Trophoblast cell (in vitro differentiated cells and primary cell): ENCODE data around the gene MEF2C.

Experiments used
- DNase-seq, 2 donors: peaks; one replicate each; pipeline ENCODE4 v3.0.0-alpha.2; 2016
- H2AFZ ChIP-seq: 2 replicates; pipeline ENCODE4 v1.6.1; 2013; ENCODE audit warnings: low read length, moderate library complexity, mild to moderate bottlenecking; ENCODE audit not compliant: insufficient read depth, poor library complexity
- H2AK5ac ChIP-seq: 2 replicates; pipeline ENCODE4 v1.6.1; 2013; ENCODE audit warnings: mild to moderate bottlenecking, low read length
- H2BK120ac ChIP-seq: 2 replicates; pipeline ENCODE4 v1.6.1; 2013; ENCODE audit warnings: low read length, mild to moderate bottlenecking, moderate library complexity; ENCODE audit not compliant: insufficient read depth, poor library complexity
- H2BK12ac ChIP-seq: 2 replicates; pipeline ENCODE4 v1.6.1; 2013; ENCODE audit warnings: mild to moderate bottlenecking, low read length, moderate library complexity
- H2BK5ac ChIP-seq: 2 replicates; pipeline ENCODE4 v1.6.1; 2013; ENCODE audit warnings: low read length, low read depth, moderate library complexity, mild to moderate bottlenecking; ENCODE audit not compliant: poor library complexity
- H3K14ac ChIP-seq: 2 replicates; pipeline ENCODE4 v1.6.1; 2013; ENCODE audit warnings: mild to moderate bottlenecking, low read length
- H3K18ac ChIP-seq: 2 replicates; pipeline ENCODE4 v1.6.1; 2013; ENCODE audit warnings: mild to moderate bottlenecking, low read length
- H3K23ac ChIP-seq: 2 replicates; pipeline ENCODE4 v1.6.1; 2013; ENCODE audit warnings: low read length
- H3K27ac ChIP-seq: 2 replicates; pipeline ENCODE4 v1.5.1; 2013; ENCODE audit warnings: low read depth, mild to moderate bottlenecking, inconsistent platforms, low read length, moderate library complexity
- H3K27me3 ChIP-seq: 2 replicates; pipeline ENCODE4 v1.6.1; 2013; ENCODE audit warnings: inconsistent platforms, mild to moderate bottlenecking, low read length, moderate library complexity; ENCODE audit not compliant: insufficient read depth
- H3K36me3 ChIP-seq, 2 experiments: 1 replicate in 1 of 2; 2 replicates in 1 of 2; pipeline ENCODE4 v1.6.1; 2013; ENCODE audit warnings: low read length in 2 of 2, mild to moderate bottlenecking in 2 of 2, moderate library complexity in 1 of 2; ENCODE audit not compliant: insufficient read depth in 2 of 2, control insufficient read depth in 1 of 2
- H3K4ac ChIP-seq: 2 replicates; pipeline ENCODE4 v1.6.1; 2013; ENCODE audit warnings: low read depth, mild to moderate bottlenecking, low read length, moderate library complexity
- H3K4me1 ChIP-seq, 2 experiments: 1 replicate in 1 of 2; 2 replicates in 1 of 2; pipeline ENCODE4 v1.6.1; 2013; ENCODE audit warnings: low read length in 2 of 2, mild to moderate bottlenecking in 2 of 2, moderate library complexity in 1 of 2; ENCODE audit not compliant: insufficient read depth in 2 of 2, control insufficient read depth in 1 of 2
- H3K4me2 ChIP-seq: 2 replicates; pipeline ENCODE4 v1.6.1; 2013; ENCODE audit warnings: inconsistent platforms, mild to moderate bottlenecking, low read length, moderate library complexity
- H3K4me3 ChIP-seq: 2 replicates; pipeline ENCODE4 v1.5.1; 2013; ENCODE audit warnings: mild to moderate bottlenecking, low read depth, low read length, inconsistent platforms
- H3K79me1 ChIP-seq: one replicate; pipeline ENCODE4 v1.6.1; 2013; ENCODE audit warnings: low read length
- H3K79me2 ChIP-seq: 2 replicates; pipeline ENCODE4 v1.6.1; 2013; ENCODE audit warnings: low read length, mild to moderate bottlenecking; ENCODE audit not compliant: control insufficient read depth, insufficient read depth, poor library complexity
- H3K9ac ChIP-seq: 2 replicates; pipeline ENCODE4 v1.6.1; 2013; ENCODE audit warnings: mild to moderate bottlenecking, low read length
- H3K9me3 ChIP-seq: 2 replicates; pipeline ENCODE4 v1.6.1; 2013; ENCODE audit warnings: low read depth, mild to moderate bottlenecking, control low read depth, inconsistent platforms, low read length; ENCODE audit not compliant: insufficient read depth
- H4K12ac ChIP-seq: 2 replicates; pipeline ENCODE4 v1.6.1; 2013; ENCODE audit warnings: low read depth, mild to moderate bottlenecking, low read length, moderate library complexity
- H4K8ac ChIP-seq: 2 replicates; pipeline ENCODE4 v1.6.1; 2013; ENCODE audit warnings: low read depth, mild to moderate bottlenecking, low read length, moderate library complexity
- H4K91ac ChIP-seq: one replicate; pipeline ENCODE4 v1.6.1; 2013; ENCODE audit warnings: low read depth, mild to moderate bottlenecking, low read length, moderate library complexity
- WGBS: extraction: QIAGEN DNeasy Blood & Tissue Kit; methylation state at CpG from one replicate; pipeline ENCODE4 v1.1.7; 2013; ENCODE audit warnings: missing lambda C conversion rate; ENCODE audit not compliant: insufficient read length, insufficient coverage; ENCODE audit errors: extremely low coverage; 5-methylcytosine and 5-hydroxymethylcytosine counted together

MEF2C gene

GRCh38 chr5:88819301-88819999, 63.5 kb downstream of the MEF2C start:
- no peak overlapping the region for H3K23ac ChIP-seq
- no peak overlapping the region for H3K18ac ChIP-seq
- H4K91ac ChIP-seq: no peak overlapping the region
- no CpG with 5 or more reads among the region's 5 CpGs for WGBS
- H3K4me3 ChIP-seq: no peak overlapping the region
- no peak overlapping the region for H2AK5ac ChIP-seq
- no peak overlapping the region for H3K4ac ChIP-seq
- no peak overlapping the region for H2BK12ac ChIP-seq
- H3K9ac ChIP-seq: no peak overlapping the region
- H3K79me2 ChIP-seq: no peaks in the 10 kb centered on the region
- no peaks in the 10 kb centered on the region for H3K79me1 ChIP-seq
- H2BK5ac ChIP-seq: no peak overlapping the region
- no peak overlapping the region for H4K8ac ChIP-seq
- H3K4me1 ChIP-seq: no peaks in the 10 kb centered on the region
- H3K27me3 ChIP-seq: no peaks in the 10 kb centered on the region
- DNase-seq: peak in 1 of 2 donors; percentile 5
- no peaks in the 10 kb centered on the region for H3K36me3 ChIP-seq
- H4K12ac ChIP-seq: no peak overlapping the region
- H3K4me2 ChIP-seq: no peak overlapping the region
- H2BK120ac ChIP-seq: no peak overlapping the region
- no peaks in the 10 kb centered on the region for H3K9me3 ChIP-seq
- no peak overlapping the region for H3K14ac ChIP-seq
- no peak overlapping the region for H2AFZ ChIP-seq
- H3K27ac ChIP-seq: no peak overlapping the region

- H2AK5ac ChIP-seq: no peak overlapping the region
- no CpG with 5 or more reads among the region's 4 CpGs for WGBS
- no peak overlapping the region for H4K91ac ChIP-seq
- no peak overlapping the region for H2BK5ac ChIP-seq
- H3K27me3 ChIP-seq: no peaks in the 10 kb centered on the region
- no peak for DNase-seq
- H3K36me3 ChIP-seq: no peaks in the 10 kb centered on the region
- no peak overlapping the region for H3K18ac ChIP-seq
- H2AFZ ChIP-seq: no peak overlapping the region
- H3K4me1 ChIP-seq: peaks cover 3 to 5% of the 10 kb centered on the region in 2 experiments
- no peak overlapping the region for H3K9ac ChIP-seq
- no peaks in the 10 kb centered on the region for H3K79me1 ChIP-seq
- no peak overlapping the region for H3K4ac ChIP-seq
- no peak overlapping the region for H3K14ac ChIP-seq
- no peak overlapping the region for H3K4me3 ChIP-seq
- no peak overlapping the region for H4K8ac ChIP-seq
- H2BK12ac ChIP-seq: no peak overlapping the region
- no peak overlapping the region for H3K27ac ChIP-seq
- H3K23ac ChIP-seq: no peak overlapping the region
- H2BK120ac ChIP-seq: no peak overlapping the region
- H3K79me2 ChIP-seq: no peaks in the 10 kb centered on the region
- H4K12ac ChIP-seq: no peak overlapping the region
- no peak overlapping the region for H3K4me2 ChIP-seq
- no peaks in the 10 kb centered on the region for H3K9me3 ChIP-seq
Measured at GRCh38 chr5:88818296-88818695, 64.7 kb downstream of the MEF2C start.

- Histone ChIP-seq H2AFZ (no peak overlapping the region), H3K27ac (no peak overlapping the region), H3K14ac (no peak overlapping the region), H2AK5ac (no peak overlapping the region), H3K23ac (no peak overlapping the region), H4K12ac (no peak overlapping the region), H3K4me1 (peaks cover 3 to 5% of the 10 kb centered on the region in 2 experiments), H3K36me3 (no peaks in the 10 kb centered on the region), H2BK5ac (no peak overlapping the region), H3K4ac (no peak overlapping the region), H3K9me3 (no peaks in the 10 kb centered on the region), H3K4me2 (no peak overlapping the region), H4K91ac (no peak overlapping the region), H3K9ac (no peak overlapping the region), H3K18ac (no peak overlapping the region), H3K4me3 (no peak overlapping the region), H2BK12ac (no peak overlapping the region), H3K79me2 (no peaks in the 10 kb centered on the region), H4K8ac (no peak overlapping the region), H3K79me1 (no peaks in the 10 kb centered on the region), H3K27me3 (no peaks in the 10 kb centered on the region), H2BK120ac (no peak overlapping the region)
- no peak for DNase-seq
- no CpG with 5 or more reads among the region's 2 CpGs for WGBS
Measured at GRCh38 chr5:88816195-88816594, 66.8 kb downstream of the MEF2C start.

GRCh38 chr5:88815050-88815789, 67.8 kb downstream of the MEF2C start:
- Histone ChIP-seq H3K36me3 (no peaks in the 10 kb centered on the region), H3K27me3 (no peaks in the 10 kb centered on the region), H3K27ac (no peak overlapping the region), H3K9me3 (no peaks in the 10 kb centered on the region), H3K4me2 (no peak overlapping the region), H3K18ac (no peak overlapping the region), H4K91ac (no peak overlapping the region), H4K8ac (no peak overlapping the region), H2BK120ac (no peak overlapping the region), H3K4me1 (peaks cover 3 to 5% of the 10 kb centered on the region in 2 experiments), H2BK5ac (no peak overlapping the region), H2BK12ac (no peak overlapping the region), H3K14ac (no peak overlapping the region), H3K79me1 (no peaks in the 10 kb centered on the region), H3K23ac (no peak overlapping the region), H3K9ac (no peak overlapping the region), H3K4me3 (no peak overlapping the region), H3K79me2 (no peaks in the 10 kb centered on the region), H2AK5ac (no peak overlapping the region), H4K12ac (no peak overlapping the region), H3K4ac (no peak overlapping the region), H2AFZ (no peak overlapping the region)
- no peak for DNase-seq
